HEK293 (cell line): Measurements from ENCODE around the gene CACNA1S.

Source experiments
- BCL11A ChIP-seq: fragments of 450-650 bp; formaldehyde crosslinking; IDR thresholded peaks from 2 replicates; pipeline ENCODE4 v1.5.1; 2016; ENCODE audit warnings: low read depth, missing biosample characterization, missing genetic modification characterization
- GLI4 ChIP-seq: fragments of 450-650 bp; formaldehyde crosslinking; IDR thresholded peaks from 2 replicates; pipeline ENCODE4 v1.5.1; 2016; ENCODE audit warnings: missing biosample characterization, missing genetic modification characterization
- ZBTB49 ChIP-seq: fragments of 450-650 bp; formaldehyde crosslinking; IDR thresholded peaks from 2 replicates; pipeline ENCODE4 v1.5.1; 2016; ENCODE audit warnings: missing biosample characterization, missing genetic modification characterization, low read depth
- TF ChIP-seq, protein P1 (sequence below): fragments of 450-650 bp; formaldehyde crosslinking; IDR thresholded peaks from 2 replicates; pipeline ENCODE4 v1.5.1; 2016; ENCODE audit warnings: missing biosample characterization, missing genetic modification characterization

GRCh38 chr1:201089596-201089995, 22.6 kb downstream of the CACNA1S start:
- no peak for TF ChIP-seq ZBTB49 (tag by site-specific recombination)
- no peak for TF ChIP-seq GLI4 (tag by site-specific recombination)
- no peak for TF ChIP-seq BCL11A (tag by site-specific recombination)
- TF ChIP-seq, protein P1, sequence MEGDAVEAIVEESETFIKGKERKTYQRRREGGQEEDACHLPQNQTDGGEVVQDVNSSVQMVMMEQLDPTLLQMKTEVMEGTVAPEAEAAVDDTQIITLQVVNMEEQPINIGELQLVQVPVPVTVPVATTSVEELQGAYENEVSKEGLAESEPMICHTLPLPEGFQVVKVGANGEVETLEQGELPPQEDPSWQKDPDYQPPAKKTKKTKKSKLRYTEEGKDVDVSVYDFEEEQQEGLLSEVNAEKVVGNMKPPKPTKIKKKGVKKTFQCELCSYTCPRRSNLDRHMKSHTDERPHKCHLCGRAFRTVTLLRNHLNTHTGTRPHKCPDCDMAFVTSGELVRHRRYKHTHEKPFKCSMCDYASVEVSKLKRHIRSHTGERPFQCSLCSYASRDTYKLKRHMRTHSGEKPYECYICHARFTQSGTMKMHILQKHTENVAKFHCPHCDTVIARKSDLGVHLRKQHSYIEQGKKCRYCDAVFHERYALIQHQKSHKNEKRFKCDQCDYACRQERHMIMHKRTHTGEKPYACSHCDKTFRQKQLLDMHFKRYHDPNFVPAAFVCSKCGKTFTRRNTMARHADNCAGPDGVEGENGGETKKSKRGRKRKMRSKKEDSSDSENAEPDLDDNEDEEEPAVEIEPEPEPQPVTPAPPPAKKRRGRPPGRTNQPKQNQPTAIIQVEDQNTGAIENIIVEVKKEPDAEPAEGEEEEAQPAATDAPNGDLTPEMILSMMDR (tag by site-specific recombination): no peak
